H9 (cell line): ENCODE results near the gene RUNDC3A. TPM values are rescaled to one million over a fixed set of nuclear protein-coding genes. Genes with fewer than 3 reads are reported as not detected.

Source experiments
- DNase-seq: peaks from one replicate; pipeline ENCODE4 v3.0.0-alpha.2; 2017
- H2AFZ ChIP-seq: one replicate; pipeline ENCODE4 v1.6.1; 2013; ENCODE audit warnings: mild to moderate bottlenecking, low read length, control low read depth, moderate library complexity
- H2AK5ac ChIP-seq: 2 replicates; pipeline ENCODE4 v1.6.1; 2013; ENCODE audit warnings: low read length, control low read depth, mixed read lengths; ENCODE audit not compliant: insufficient read length
- H2BK120ac ChIP-seq: one replicate; pipeline ENCODE4 v1.6.1; 2013; ENCODE audit warnings: low read depth, mild to moderate bottlenecking, low read length, control low read depth, inconsistent platforms; ENCODE audit not compliant: poor library complexity, severe bottlenecking
- H2BK12ac ChIP-seq: 2 replicates; pipeline ENCODE4 v1.6.1; 2013; ENCODE audit warnings: low read length, control low read depth, mixed read lengths, low read depth; ENCODE audit not compliant: insufficient read length
- H2BK15ac ChIP-seq: 2 replicates; pipeline ENCODE4 v1.6.1; 2013; ENCODE audit warnings: low read depth, low read length, control low read depth
- H2BK20ac ChIP-seq: one replicate; pipeline ENCODE4 v1.6.1; 2013; ENCODE audit warnings: low read depth, mild to moderate bottlenecking, low read length, control low read depth, inconsistent platforms; ENCODE audit not compliant: poor library complexity, severe bottlenecking
- H2BK5ac ChIP-seq: 2 replicates; pipeline ENCODE4 v1.6.1; 2013; ENCODE audit warnings: low read length, control low read depth, mixed read lengths; ENCODE audit not compliant: insufficient read length
- H3K14ac ChIP-seq: 2 replicates; pipeline ENCODE4 v1.6.1; 2013; ENCODE audit warnings: low read length, control low read depth; ENCODE audit not compliant: insufficient read depth
- H3K18ac ChIP-seq: 2 replicates; pipeline ENCODE4 v1.6.1; 2013; ENCODE audit warnings: low read depth, mild to moderate bottlenecking, mixed read lengths, low read length, control low read depth; ENCODE audit not compliant: insufficient read length
- H3K23ac ChIP-seq: 2 replicates; pipeline ENCODE4 v1.6.1; 2013; ENCODE audit warnings: low read length, control low read depth, mixed read lengths, low read depth; ENCODE audit not compliant: insufficient read length
- H3K23me2 ChIP-seq: 2 replicates; pipeline ENCODE4 v1.6.1; 2013; ENCODE audit warnings: low read depth, mild to moderate bottlenecking, mixed read lengths, low read length, control low read depth; ENCODE audit not compliant: insufficient read length, poor library complexity, severe bottlenecking
- H3K27ac ChIP-seq: 2 replicates; pipeline ENCODE4 v1.5.1; 2013; ENCODE audit warnings: low read length, control low read depth, mixed read lengths, low read depth; ENCODE audit not compliant: insufficient read length
- H3K27me3 ChIP-seq: 2 replicates; pipeline ENCODE4 v1.6.1; 2013; ENCODE audit warnings: low read length, control low read depth, inconsistent platforms; ENCODE audit not compliant: insufficient read depth
- H3K4ac ChIP-seq: 2 replicates; pipeline ENCODE4 v1.6.1; 2013; ENCODE audit warnings: low read depth, mild to moderate bottlenecking, control low read depth, inconsistent platforms, low read length, moderate library complexity
- H3K4me1 ChIP-seq: 2 replicates; pipeline ENCODE4 v1.6.1; 2013; ENCODE audit warnings: low read length, control low read depth, inconsistent platforms; ENCODE audit not compliant: insufficient read depth
- H3K4me2 ChIP-seq: 2 replicates; pipeline ENCODE4 v1.6.1; 2013; ENCODE audit warnings: low read length, control low read depth, mixed read lengths; ENCODE audit not compliant: insufficient read length, insufficient read depth
- H3K56ac ChIP-seq: 2 replicates; pipeline ENCODE4 v1.6.1; 2013; ENCODE audit warnings: low read depth, mild to moderate bottlenecking, mixed read lengths, low read length, control low read depth; ENCODE audit not compliant: insufficient read length
- H3K79me1 ChIP-seq: 2 replicates; pipeline ENCODE4 v1.6.1; 2013; ENCODE audit warnings: low read depth, mild to moderate bottlenecking, moderate library complexity, low read length, control low read depth, inconsistent platforms; ENCODE audit not compliant: insufficient read depth, poor library complexity, severe bottlenecking
- H3K79me2 ChIP-seq: 2 replicates; pipeline ENCODE4 v1.6.1; 2013; ENCODE audit warnings: low read length, control low read depth, inconsistent platforms; ENCODE audit not compliant: insufficient read depth
- H3K9ac ChIP-seq: 2 replicates; pipeline ENCODE4 v1.6.1; 2013; ENCODE audit warnings: low read length, control low read depth, mixed read lengths; ENCODE audit not compliant: insufficient read length; ENCODE audit errors: extremely low read depth
- H3K9me3 ChIP-seq: one replicate; pipeline ENCODE4 v1.6.1; 2013; ENCODE audit warnings: low read depth, low read length, inconsistent platforms; ENCODE audit not compliant: control insufficient read depth
- H3T11ph ChIP-seq: one replicate; pipeline ENCODE4 v1.6.1; 2013; ENCODE audit warnings: mild to moderate bottlenecking, low read length, control low read depth, inconsistent platforms
- H4K20me1 ChIP-seq: one replicate; pipeline ENCODE4 v1.6.1; 2013; ENCODE audit not compliant: control insufficient read depth, insufficient read length, insufficient read depth
- H4K5ac ChIP-seq: 2 replicates; pipeline ENCODE4 v1.6.1; 2013; ENCODE audit warnings: low read depth, mild to moderate bottlenecking, mixed read lengths, low read length, control low read depth; ENCODE audit not compliant: insufficient read length
- H4K8ac ChIP-seq: replicated peaks from 2 replicates; pipeline ENCODE4 v1.6.1; 2013; ENCODE audit warnings: low read length, control low read depth, mixed read lengths, low read depth; ENCODE audit not compliant: insufficient read length
- H4K91ac ChIP-seq: 2 replicates; pipeline ENCODE4 v1.6.1; 2013; ENCODE audit warnings: low read depth, mild to moderate bottlenecking, moderate library complexity, mixed read lengths, low read length, control low read depth; ENCODE audit not compliant: insufficient read length
- H3K27ac Mint-ChIP-seq, 3 experiments: 2 replicates in 2 of 3; 3 replicates in 1 of 3; pipeline ENCODE4 v1.8.0; 2020 to 2021; ENCODE audit warnings: mixed read lengths in 3 of 3, mild to moderate bottlenecking in 1 of 3, moderate library complexity in 1 of 3
- H3K27me3 Mint-ChIP-seq: 2 replicates; pipeline ENCODE4 v1.8.0; 2021; ENCODE audit warnings: low read depth, mild to moderate bottlenecking, moderate library complexity, mixed read lengths
- H3K36me3 Mint-ChIP-seq, 3 experiments: 2 replicates in 2 of 3; 3 replicates in 1 of 3; pipeline ENCODE4 v1.8.0; 2020 to 2021; ENCODE audit warnings: low read depth in 3 of 3, mixed read lengths in 3 of 3; ENCODE audit not compliant: insufficient read depth in 1 of 3
- H3K4me1 Mint-ChIP-seq, 2 experiments: 2 replicates each; pipeline ENCODE4 v1.8.0; 2020; ENCODE audit warnings: mixed read lengths in 2 of 2
- H3K4me3 Mint-ChIP-seq, 2 experiments: 2 replicates in 1 of 2; 3 replicates in 1 of 2; pipeline ENCODE4 v1.8.0; 2020 to 2021; ENCODE audit warnings: mild to moderate bottlenecking in 2 of 2, mixed read lengths in 2 of 2, moderate library complexity in 1 of 2
- H3K9me3 Mint-ChIP-seq, 2 experiments: 2 replicates in 1 of 2; 3 replicates in 1 of 2; pipeline ENCODE4 v1.8.0; 2020; ENCODE audit warnings: mild to moderate bottlenecking in 2 of 2, mixed read lengths in 2 of 2, moderate library complexity in 1 of 2
- CTCF ChIP-seq: fragments of 200-600 bp; sonication (generic); conservative IDR thresholded peaks from 3 replicates; pipeline ENCODE4 v1.8.0; 2021; ENCODE audit warnings: antibody characterized with exemption, mild to moderate bottlenecking
- WGBS: extraction: QIAGEN DNeasy Blood & Tissue Kit; methylation state at CpG from one replicate; pipeline ENCODE4 v1.1.7; 2013; ENCODE audit warnings: missing lambda C conversion rate, low lambda C conversion rate, mixed read lengths; ENCODE audit not compliant: insufficient read length; ENCODE audit errors: extremely low coverage; 5-methylcytosine and 5-hydroxymethylcytosine counted together
- total RNA-seq: library from RNA; stranded (reverse); gene quantifications from 2 replicates; pipeline ENCODE4 v1.2.1, GENCODE V29; 2021

RUNDC3A gene
- total RNA-seq, 1 experiment from 2014 or later = 3.8 TPM

GRCh38 chr17:44269535-44270240, 38.7 kb upstream of the RUNDC3A start:
- H3K79me1 ChIP-seq = no peaks in the 10 kb centered on the region
- Mint-ChIP-seq H3K27ac (no peak overlapping the region), H3K9me3 (no peaks in the 10 kb centered on the region), H3K36me3 (no peaks in the 10 kb centered on the region; a peak in 1 of 7 replicates), H3K4me3 (no peak overlapping the region; a peak in 1 of 5 replicates), H3K4me1 (peaks cover 19 to 25% of the 10 kb centered on the region in 2 experiments), H3K27me3 (peaks cover 5% of the 10 kb centered on the region)
- H2BK20ac ChIP-seq = no peak overlapping the region
- no peak for TF ChIP-seq CTCF
- H4K91ac ChIP-seq = no peak overlapping the region
- H4K20me1 ChIP-seq = no peaks in the 10 kb centered on the region
- no peak overlapping the region for H4K5ac ChIP-seq
- no peak overlapping the region for H3K4me2 ChIP-seq
- no peak overlapping the region for H3K18ac ChIP-seq
- no peak overlapping the region for H3T11ph ChIP-seq
- no peak overlapping the region for H3K56ac ChIP-seq
- no CpG with 5 or more reads among the region's 7 CpGs for WGBS
- H3K27me3 ChIP-seq = no peaks in the 10 kb centered on the region
- H2BK5ac ChIP-seq = no peak overlapping the region
- no peak overlapping the region for H3K23ac ChIP-seq
- no peak overlapping the region for H3K9ac ChIP-seq
- no peaks in the 10 kb centered on the region for H3K9me3 ChIP-seq
- no peak overlapping the region for H3K27ac ChIP-seq
- no peaks in the 10 kb centered on the region for H3K79me2 ChIP-seq
- no peak overlapping the region for H2BK120ac ChIP-seq
- H3K23me2 ChIP-seq = no peaks in the 10 kb centered on the region
- no peak overlapping the region for H2AK5ac ChIP-seq
- H3K14ac ChIP-seq = no peak overlapping the region
- no peak overlapping the region for H2BK15ac ChIP-seq
- H4K8ac ChIP-seq = no peak overlapping the region
- peaks cover 5% of the 10 kb centered on the region; the same call in 1 of the 2 replicates for H3K4me1 ChIP-seq
- no peak overlapping the region for H3K4ac ChIP-seq
- H2AFZ ChIP-seq = no peak overlapping the region
- DNase-seq = no peak
- no peak overlapping the region for H2BK12ac ChIP-seq
